OCI-LY1 (cell line): Measurements from ENCODE around the gene PAK4.

Experiments
- EZH2 ChIP-seq: fragments of 200-600 bp; sonication (generic), shearing (Covaris generic); IDR thresholded peaks from 2 replicates; pipeline ENCODE4 v1.8.0; 2017; ENCODE audit warnings: borderline replicate concordance, mixed run types, mild to moderate bottlenecking, antibody characterized with exemption, low read length, moderate library complexity, mixed read lengths
- TF ChIP-seq, protein P1 (sequence below): fragments of 200-600 bp; sonication (generic), shearing (Covaris generic); IDR thresholded peaks from 2 replicates; pipeline ENCODE4 v1.5.1; 2017; ENCODE audit warnings: mild to moderate bottlenecking, antibody characterized with exemption, low read length, moderate library complexity, mixed read lengths

DNA sequence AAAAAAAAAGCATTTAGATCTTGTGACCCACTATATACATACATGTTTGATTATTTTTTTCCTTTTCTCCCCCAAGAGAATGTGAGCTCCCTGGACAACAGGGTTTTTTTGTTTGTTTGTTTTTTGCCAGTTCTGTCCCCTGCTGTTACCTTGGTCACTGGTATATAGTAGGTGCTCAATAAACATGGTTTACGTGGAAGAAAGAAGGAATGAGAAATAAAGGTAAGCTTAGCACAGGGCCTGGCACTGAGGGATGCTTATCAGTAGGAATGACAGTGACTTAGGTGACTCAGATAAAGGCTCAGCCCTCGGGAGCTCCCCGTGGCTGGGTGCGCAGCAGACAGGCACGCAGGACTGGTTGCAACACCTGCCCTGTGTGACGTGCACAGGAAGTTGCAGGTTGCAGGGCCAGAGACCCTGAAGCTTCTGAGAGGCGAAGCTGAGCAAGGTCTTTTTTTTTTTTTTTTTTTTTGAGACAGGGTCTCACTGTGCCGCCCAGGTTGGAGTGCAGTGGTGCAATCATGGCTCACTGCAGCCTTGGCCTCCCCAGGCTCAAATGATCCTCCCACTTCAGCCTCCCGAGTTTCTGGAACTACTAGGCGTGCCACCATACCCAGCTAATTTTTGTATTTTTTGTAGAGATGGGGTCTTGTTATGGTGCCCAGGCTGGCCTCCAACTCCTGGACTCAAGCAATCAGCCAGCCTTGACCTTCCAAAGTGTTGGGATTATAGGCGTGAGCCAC is 10.3 kb upstream of the PAK4 start:
- TF ChIP-seq, protein P1, sequence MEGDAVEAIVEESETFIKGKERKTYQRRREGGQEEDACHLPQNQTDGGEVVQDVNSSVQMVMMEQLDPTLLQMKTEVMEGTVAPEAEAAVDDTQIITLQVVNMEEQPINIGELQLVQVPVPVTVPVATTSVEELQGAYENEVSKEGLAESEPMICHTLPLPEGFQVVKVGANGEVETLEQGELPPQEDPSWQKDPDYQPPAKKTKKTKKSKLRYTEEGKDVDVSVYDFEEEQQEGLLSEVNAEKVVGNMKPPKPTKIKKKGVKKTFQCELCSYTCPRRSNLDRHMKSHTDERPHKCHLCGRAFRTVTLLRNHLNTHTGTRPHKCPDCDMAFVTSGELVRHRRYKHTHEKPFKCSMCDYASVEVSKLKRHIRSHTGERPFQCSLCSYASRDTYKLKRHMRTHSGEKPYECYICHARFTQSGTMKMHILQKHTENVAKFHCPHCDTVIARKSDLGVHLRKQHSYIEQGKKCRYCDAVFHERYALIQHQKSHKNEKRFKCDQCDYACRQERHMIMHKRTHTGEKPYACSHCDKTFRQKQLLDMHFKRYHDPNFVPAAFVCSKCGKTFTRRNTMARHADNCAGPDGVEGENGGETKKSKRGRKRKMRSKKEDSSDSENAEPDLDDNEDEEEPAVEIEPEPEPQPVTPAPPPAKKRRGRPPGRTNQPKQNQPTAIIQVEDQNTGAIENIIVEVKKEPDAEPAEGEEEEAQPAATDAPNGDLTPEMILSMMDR = no peak
- TF ChIP-seq EZH2 = no peak
